Activated naive CD4-positive, alpha-beta T cell treated with anti-CD3 and anti-CD28 coated beads, Interleukin-2, amount 50 U/mL, for 16 hours (primary cell): Measurements from ENCODE around the gene FAM163A.

Experiments
- DNase-seq: peaks from one replicate; pipeline ENCODE4 v3.0.0-alpha.2; 2020

FAM163A gene

GRCh38 chr1:179865377-179865776, 122.3 kb downstream of the FAM163A start:
- DNase-seq = no peak
